ENCODE measurements around the gene RFTN1.

DNA sequence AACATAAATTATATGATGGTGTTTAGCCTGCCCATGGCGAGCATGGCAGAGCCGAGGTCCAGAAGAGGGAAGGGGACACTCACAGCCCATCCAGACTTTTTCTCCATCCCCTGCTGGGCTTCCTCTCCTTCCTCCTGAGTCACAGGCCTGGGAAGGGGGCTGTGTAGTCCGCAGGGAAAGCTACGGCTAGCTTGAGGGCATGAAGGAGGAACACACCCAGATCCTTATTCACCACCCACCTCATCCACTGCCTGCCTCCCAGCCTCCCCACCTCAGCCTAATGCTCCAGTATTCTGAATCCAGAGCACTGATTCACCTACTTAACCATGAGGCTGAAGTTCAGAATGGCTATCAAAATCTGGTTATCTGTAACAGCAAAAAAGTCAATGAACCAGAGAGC lies 150.7 kb downstream of the RFTN1 start:
- TF ChIP-seq CHD2 (IDR thresholded peaks at IDR 0.05; ENCODE audit: low read length, partially characterized antibody) (no peak), RAD21 (conservative IDR thresholded peaks at IDR 0.05 in 1 of 2, IDR thresholded peaks at IDR 0.05 in 1 of 2) (no peak), CBX8 (IDR thresholded peaks at IDR 0.05) (no peak), JUN (IDR thresholded peaks at IDR 0.05) (no peak), MAFK (IDR thresholded peaks at IDR 0.05; ENCODE audit: partially characterized antibody) (no peak), ZFP36 (IDR thresholded peaks at IDR 0.05; ENCODE audit: borderline replicate concordance, partially characterized antibody) (no peak), KDM1A (IDR thresholded peaks at IDR 0.05; ENCODE audit: low read depth) (no peak), BHLHE40 (IDR thresholded peaks at IDR 0.05; ENCODE audit: low read depth, low read length) (no peak), PHF8 (IDR thresholded peaks at IDR 0.05; ENCODE audit: borderline replicate concordance, low read depth) (no peak)
- TF ChIP-seq, protein P1, sequence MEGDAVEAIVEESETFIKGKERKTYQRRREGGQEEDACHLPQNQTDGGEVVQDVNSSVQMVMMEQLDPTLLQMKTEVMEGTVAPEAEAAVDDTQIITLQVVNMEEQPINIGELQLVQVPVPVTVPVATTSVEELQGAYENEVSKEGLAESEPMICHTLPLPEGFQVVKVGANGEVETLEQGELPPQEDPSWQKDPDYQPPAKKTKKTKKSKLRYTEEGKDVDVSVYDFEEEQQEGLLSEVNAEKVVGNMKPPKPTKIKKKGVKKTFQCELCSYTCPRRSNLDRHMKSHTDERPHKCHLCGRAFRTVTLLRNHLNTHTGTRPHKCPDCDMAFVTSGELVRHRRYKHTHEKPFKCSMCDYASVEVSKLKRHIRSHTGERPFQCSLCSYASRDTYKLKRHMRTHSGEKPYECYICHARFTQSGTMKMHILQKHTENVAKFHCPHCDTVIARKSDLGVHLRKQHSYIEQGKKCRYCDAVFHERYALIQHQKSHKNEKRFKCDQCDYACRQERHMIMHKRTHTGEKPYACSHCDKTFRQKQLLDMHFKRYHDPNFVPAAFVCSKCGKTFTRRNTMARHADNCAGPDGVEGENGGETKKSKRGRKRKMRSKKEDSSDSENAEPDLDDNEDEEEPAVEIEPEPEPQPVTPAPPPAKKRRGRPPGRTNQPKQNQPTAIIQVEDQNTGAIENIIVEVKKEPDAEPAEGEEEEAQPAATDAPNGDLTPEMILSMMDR (IDR thresholded peaks at IDR 0.05), result no peak
